GM12873 (cell line): ENCODE data around the gene CFAP74.

Source experiments
- CTCF ChIP-seq: IDR thresholded peaks from 2 replicates; pipeline ENCODE4 v1.5.1; 2012; ENCODE audit warnings: low read depth, mild to moderate bottlenecking, moderate library complexity, low read length, control low read depth; ENCODE audit not compliant: insufficient read depth; ENCODE audit errors: missing control alignments

CFAP74 gene

DNA sequence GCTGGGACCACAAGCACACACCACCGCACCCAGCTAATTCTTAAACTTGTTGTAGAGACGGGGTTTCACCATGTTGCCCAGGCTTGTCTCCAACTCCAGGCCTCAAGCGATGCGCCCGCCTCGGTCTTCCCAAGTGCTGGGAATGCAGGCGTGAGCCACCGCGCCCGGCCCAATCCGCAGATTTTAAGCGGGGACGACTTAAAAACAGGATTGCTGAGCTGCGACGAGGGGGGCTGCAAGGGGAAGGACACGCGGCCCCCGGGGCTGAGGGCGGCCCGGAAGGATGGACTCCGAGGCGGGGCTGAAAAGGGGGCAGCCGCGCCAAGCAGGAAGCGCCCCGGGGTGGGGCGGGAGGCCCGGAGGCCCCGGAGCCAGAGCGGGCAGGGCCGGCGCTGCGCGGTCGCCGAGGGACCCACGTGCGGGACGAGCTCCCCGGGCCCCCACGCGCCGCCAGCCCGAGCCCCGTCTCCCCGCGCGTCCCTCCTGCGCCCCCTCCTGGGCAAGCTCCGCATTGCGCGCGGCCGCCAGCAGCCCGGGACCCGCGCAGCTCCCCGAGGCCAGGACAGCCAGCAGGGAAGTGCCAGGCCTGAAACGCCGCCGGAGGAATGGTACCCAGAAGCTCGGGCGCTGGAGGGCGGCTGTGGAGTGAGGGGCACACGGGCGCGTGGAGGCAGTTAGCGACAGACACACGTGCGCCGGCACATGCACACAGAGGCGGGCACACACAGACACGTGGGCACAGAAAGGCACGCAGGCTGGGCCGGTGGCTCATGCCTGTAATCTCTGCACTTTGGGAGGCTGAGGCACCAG is 41.1 kb upstream of the CFAP74 start:
- TF ChIP-seq CTCF, result peak; percentile 66

GRCh38 chr1:2043886-2044285 is 40.3 kb upstream of the CFAP74 start:
- TF ChIP-seq CTCF, result no peak

- no peak for TF ChIP-seq CTCF
Measured at GRCh38 chr1:2042830-2043773, 39.5 kb upstream of the CFAP74 start.

GRCh38 chr1:2041887-2042286 is 38.3 kb upstream of the CFAP74 start:
- no peak for TF ChIP-seq CTCF

GRCh38 chr1:2041305-2041704 is 37.7 kb upstream of the CFAP74 start:
- no peak for TF ChIP-seq CTCF

- TF ChIP-seq CTCF, result no peak
Measured at GRCh38 chr1:2039251-2039650, 35.7 kb upstream of the CFAP74 start.

DNA sequence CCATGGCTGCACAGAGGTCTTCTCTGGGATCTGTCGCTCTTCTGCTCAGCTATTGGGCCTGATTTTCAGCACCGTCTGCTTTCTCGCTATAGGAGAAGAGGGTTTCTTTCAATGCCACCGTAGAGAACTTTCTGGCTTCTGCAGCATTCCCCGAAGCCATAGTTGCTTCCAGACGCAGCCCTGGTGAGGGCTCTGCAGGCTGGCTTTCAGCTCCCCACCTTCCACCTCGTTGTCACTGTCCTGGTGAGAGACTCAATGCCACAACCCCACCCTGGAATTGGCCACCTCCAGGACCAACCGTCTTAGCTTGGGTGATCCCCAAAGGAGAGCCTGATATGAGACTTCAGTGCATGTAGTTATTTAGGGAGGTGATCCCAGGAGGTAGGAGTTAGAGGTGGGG is 34.6 kb upstream of the CFAP74 start:
- TF ChIP-seq CTCF, result no peak
